Transverse colon (tissue), 4 donors: ENCODE results near the gene MTR. TPM values are rescaled to one million over a fixed set of nuclear protein-coding genes. Genes with fewer than 3 reads are reported as not detected.

ENCODE experiments used
- DNase-seq: peaks from one replicate; pipeline ENCODE4 v3.0.0-alpha.2; 2019
- H3K27ac ChIP-seq, 4 donors: fragments of 200-600 bp; sonication (generic); 2 replicates each; pipeline ENCODE4 v1.5.1; 2016 to 2018; ENCODE audit warnings: inconsistent platforms in 4 of 4
- H3K27me3 ChIP-seq: fragments of 200-600 bp; sonication (generic); 2 replicates; pipeline ENCODE4 v1.5.1; 2017; ENCODE audit warnings: inconsistent platforms
- H3K36me3 ChIP-seq, 4 donors: fragments of 200-600 bp; sonication (generic); 2 replicates each; pipeline ENCODE4 v1.5.1; 2017 to 2019; ENCODE audit warnings: inconsistent platforms in 4 of 4
- H3K4me1 ChIP-seq, 4 donors: fragments of 200-600 bp; sonication (generic); 2 replicates each; pipeline ENCODE4 v1.5.1; 2017 to 2020; ENCODE audit warnings: inconsistent platforms in 4 of 4
- H3K4me3 ChIP-seq, 4 donors: fragments of 200-600 bp; sonication (generic); 1 replicate in 1 of 4; 2 replicates in 3 of 4; pipeline versions ENCODE4 v1.5.1 to v1.6.1; 2017 to 2019; ENCODE audit warnings: inconsistent platforms in 4 of 4
- H3K9me3 ChIP-seq, 2 donors: fragments of 200-600 bp; sonication (generic); 2 replicates each; pipeline ENCODE4 v1.5.1; 2017 to 2019; ENCODE audit warnings: inconsistent platforms in 2 of 2
- EP300 ChIP-seq: sonication (generic); formaldehyde crosslinking; IDR thresholded peaks from one replicate; pipeline ENCODE4 v1.6.1; 2017; ENCODE audit warnings: antibody characterized with exemption, low read depth
- POLR2A ChIP-seq: fragments of 450-650 bp; IDR thresholded peaks from one replicate; pipeline ENCODE4 v1.6.1; 2016; ENCODE audit warnings: antibody characterized with exemption, mild to moderate bottlenecking, moderate library complexity
- POLR2AphosphoS5 ChIP-seq, 3 donors: sonication (generic); formaldehyde crosslinking; IDR thresholded peaks; one replicate each; pipeline ENCODE4 v1.6.1; 2016; ENCODE audit warnings: antibody characterized with exemption in 3 of 3
- WGBS, 2 donors: methylation state at CpG; one replicate each; pipeline ENCODE4 v1.1.5; 2018; ENCODE audit warnings: low coverage in 1 of 2; 5-methylcytosine and 5-hydroxymethylcytosine counted together
- in situ Hi-C, 4 donors: fragments of 200-750 bp; cut with MboI; loops; one replicate each; pipeline versions ENCODE4 v1.15.0 to v1.15.1; 2017; ENCODE audit warnings: low sequenced_read_pairs in 3 of 4, low pct_ligation_motif_present in 1 of 4, low pct_unique_long_range_greater_than_20kb in 1 of 4
- intact Hi-C: fragments of 100-400 bp; cut with DNase I; formaldehyde crosslinking; loops from one replicate; pipeline ENCODE4 v1.15.1; 2023; ENCODE audit warnings: low total_unique reads
- total RNA-seq, 4 donors: library from RNA; depleted of rRNA; stranded (reverse); fragments of >200 nt; gene quantifications; one replicate each; pipeline ENCODE4 v1.1.0, GENCODE V29; 2016
- TF ChIP-seq, protein P1 (sequence below), 5 experiments: fragments of 200-600 bp in 3 of 5; fragments of 450-650 bp in 2 of 5; sonication (generic) in 3 of 5; IDR thresholded peaks; 1 replicate in 2 of 5; 2 replicates in 3 of 5; pipeline ENCODE4 v1.5.1; 2016 to 2017; ENCODE audit warnings: antibody characterized with exemption in 5 of 5, inconsistent platforms in 3 of 5, mild to moderate bottlenecking in 2 of 5, moderate library complexity in 1 of 5

The MTR gene
- total RNA-seq, 4 donors from 2014 or later, result 10.1 to 18.4 (median 12.6) TPM

DNA sequence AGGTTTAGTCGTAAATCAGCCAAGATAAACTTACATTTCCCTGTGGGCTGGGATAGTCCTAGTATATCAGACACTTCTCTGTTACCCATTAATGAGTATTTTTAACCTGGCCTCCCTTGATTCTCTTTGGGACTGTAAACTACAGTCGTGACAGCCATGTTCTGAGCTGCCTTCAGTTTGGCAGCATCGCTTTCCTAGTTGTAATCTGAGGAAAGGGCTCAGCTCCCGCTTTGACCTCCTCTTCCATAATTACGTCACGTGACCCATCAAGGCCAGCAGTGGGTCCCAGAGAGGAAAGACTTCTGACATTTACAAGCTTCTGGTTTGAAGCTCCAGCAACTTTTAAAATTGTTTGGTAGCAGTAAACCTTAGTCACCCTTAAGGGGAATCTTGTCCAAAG, 34.6 kb upstream of the MTR start:
- Histone ChIP-seq H3K36me3 (no peaks in the 10 kb centered on the region), H3K9me3 (no peaks in the 10 kb centered on the region), H3K4me3 (no peak overlapping the region), H3K4me1 (no peaks in the 10 kb centered on the region), H3K27ac (no peak overlapping the region), H3K27me3 (no peaks in the 10 kb centered on the region)
- whole genome bisulfite sequencing, 2 donors, result 78 to 85% methylated on average over 6 of the region's 6 CpGs
- TF ChIP-seq, protein P1, sequence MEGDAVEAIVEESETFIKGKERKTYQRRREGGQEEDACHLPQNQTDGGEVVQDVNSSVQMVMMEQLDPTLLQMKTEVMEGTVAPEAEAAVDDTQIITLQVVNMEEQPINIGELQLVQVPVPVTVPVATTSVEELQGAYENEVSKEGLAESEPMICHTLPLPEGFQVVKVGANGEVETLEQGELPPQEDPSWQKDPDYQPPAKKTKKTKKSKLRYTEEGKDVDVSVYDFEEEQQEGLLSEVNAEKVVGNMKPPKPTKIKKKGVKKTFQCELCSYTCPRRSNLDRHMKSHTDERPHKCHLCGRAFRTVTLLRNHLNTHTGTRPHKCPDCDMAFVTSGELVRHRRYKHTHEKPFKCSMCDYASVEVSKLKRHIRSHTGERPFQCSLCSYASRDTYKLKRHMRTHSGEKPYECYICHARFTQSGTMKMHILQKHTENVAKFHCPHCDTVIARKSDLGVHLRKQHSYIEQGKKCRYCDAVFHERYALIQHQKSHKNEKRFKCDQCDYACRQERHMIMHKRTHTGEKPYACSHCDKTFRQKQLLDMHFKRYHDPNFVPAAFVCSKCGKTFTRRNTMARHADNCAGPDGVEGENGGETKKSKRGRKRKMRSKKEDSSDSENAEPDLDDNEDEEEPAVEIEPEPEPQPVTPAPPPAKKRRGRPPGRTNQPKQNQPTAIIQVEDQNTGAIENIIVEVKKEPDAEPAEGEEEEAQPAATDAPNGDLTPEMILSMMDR (IDR thresholded peaks at IDR 0.05), result no peak
- DNase-seq, result no peak
- in situ Hi-C loops, result loop anchor here in 3 of 4 donors (25.0 kb wide), 2 partner anchors 627 to 802 kb away; no protein-coding TSS in a partner anchor
- intact Hi-C loops, result no loop called here

DNA sequence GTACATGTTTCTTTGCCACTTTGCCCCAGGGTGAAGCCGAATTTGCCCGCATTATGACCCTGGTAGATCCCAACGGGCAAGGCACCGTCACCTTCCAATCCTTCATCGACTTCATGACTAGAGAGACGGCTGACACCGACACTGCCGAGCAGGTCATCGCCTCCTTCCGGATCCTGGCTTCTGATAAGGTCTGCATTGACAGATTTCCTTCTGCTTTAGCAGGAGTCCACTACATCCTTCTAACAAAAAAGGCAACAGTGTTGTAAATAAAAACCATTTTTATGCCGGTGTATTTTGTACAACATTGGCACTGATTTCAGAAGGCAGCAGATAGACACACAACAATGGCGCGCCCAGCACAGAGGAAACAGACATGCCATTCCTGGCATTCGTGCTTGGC, 34.1 kb upstream of the MTR start:
- DNase-seq, result no peak
- Histone ChIP-seq H3K4me1 (no peaks in the 10 kb centered on the region), H3K27me3 (no peaks in the 10 kb centered on the region), H3K4me3 (no peak overlapping the region), H3K36me3 (no peaks in the 10 kb centered on the region), H3K9me3 (no peaks in the 10 kb centered on the region), H3K27ac (no peak overlapping the region)
- in situ Hi-C loops (loop anchor here in 3 of 4 donors (25.0 kb wide), 2 partner anchors 626 to 801 kb away; no protein-coding TSS in a partner anchor), intact Hi-C loops (no loop called here)
- 84 to 94% methylated on average over 3 to 14 of the region's 14 CpGs for WGBS, 2 donors
- TF ChIP-seq POLR2A (no peak), POLR2AphosphoS5 (IDR thresholded peaks at IDR 0.05) (no peak)
- TF ChIP-seq, protein P1 (IDR thresholded peaks at IDR 0.05), result no peak

DNA sequence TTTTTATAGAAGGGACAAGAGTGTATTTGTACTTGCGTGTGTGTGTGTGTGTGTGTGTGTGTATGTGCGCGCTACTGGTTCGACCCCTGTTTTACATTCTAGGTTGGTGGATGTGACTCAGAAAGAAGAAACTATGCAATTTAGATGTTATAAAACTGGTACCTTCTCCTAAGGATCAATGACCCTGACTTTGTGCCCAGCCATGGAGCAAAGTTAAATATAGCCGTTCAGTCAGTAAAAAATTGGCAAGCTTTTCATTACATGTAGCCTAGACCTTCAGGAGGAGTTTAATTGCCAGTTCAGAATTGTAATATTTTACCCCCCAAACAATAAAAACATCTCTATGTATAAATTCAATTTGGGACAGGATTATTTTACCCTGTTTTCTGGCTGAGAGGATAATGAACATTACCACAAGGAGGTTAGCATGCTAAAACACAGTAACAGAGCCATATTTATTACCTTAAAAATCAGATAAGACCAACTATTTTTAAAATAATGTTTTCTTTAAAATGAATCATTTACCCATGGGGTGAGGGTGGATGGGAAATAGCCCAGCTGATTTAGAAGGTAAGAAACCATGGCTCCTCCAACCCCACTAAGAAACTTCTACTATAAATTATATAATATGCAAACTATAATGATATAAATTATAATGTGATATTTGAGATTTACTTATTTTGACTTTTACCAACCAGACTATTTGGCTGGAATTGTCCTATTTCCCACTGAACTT, 33.5 kb upstream of the MTR start:
- in situ Hi-C loops (loop anchor here in 3 of 4 donors (25.0 kb wide), 2 partner anchors 626 to 801 kb away; no protein-coding TSS in a partner anchor), intact Hi-C loops (no loop called here)
- 72 to 87% methylated on average over 5 of the region's 5 CpGs for WGBS, 2 donors
- Histone ChIP-seq H3K9me3 (no peaks in the 10 kb centered on the region), H3K36me3 (no peaks in the 10 kb centered on the region), H3K4me3 (no peak overlapping the region), H3K4me1 (no peaks in the 10 kb centered on the region), H3K27ac (no peak overlapping the region), H3K27me3 (no peaks in the 10 kb centered on the region)
- no peak for DNase-seq
- TF ChIP-seq EP300 (no peak), POLR2A (no peak), POLR2AphosphoS5 (IDR thresholded peaks at IDR 0.05) (no peak)
- TF ChIP-seq, protein P1 (IDR thresholded peaks at IDR 0.05), result no peak

DNA sequence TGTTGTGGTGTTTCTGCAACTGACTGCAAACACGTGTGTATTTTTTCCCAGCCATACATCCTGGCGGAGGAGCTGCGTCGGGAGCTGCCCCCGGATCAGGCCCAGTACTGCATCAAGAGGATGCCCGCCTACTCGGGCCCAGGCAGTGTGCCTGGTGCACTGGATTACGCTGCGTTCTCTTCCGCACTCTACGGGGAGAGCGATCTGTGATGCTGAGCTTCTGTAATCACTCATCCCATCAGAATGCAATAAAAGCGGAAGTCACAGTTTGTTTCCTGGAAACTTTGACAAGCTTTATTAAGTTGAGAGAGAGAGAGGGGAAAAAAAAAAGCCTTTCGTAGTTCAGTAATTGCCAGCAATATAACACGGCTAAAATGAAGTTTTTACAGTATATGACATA, 32.7 kb upstream of the MTR start:
- Histone ChIP-seq H3K27ac (no peak overlapping the region), H3K4me3 (no peak overlapping the region), H3K9me3 (no peaks in the 10 kb centered on the region), H3K4me1 (no peaks in the 10 kb centered on the region), H3K36me3 (no peaks in the 10 kb centered on the region), H3K27me3 (no peaks in the 10 kb centered on the region)
- no peak for TF ChIP-seq POLR2A
- TF ChIP-seq POLR2AphosphoS5 (IDR thresholded peaks at IDR 0.05), result no peak
- TF ChIP-seq, protein P1 (IDR thresholded peaks at IDR 0.05), result no peak
- no peak for TF ChIP-seq EP300
- intact Hi-C loops, result no loop called here
- DNase-seq, result no peak
- 72 to 75% methylated on average over 4 to 15 of the region's 15 CpGs for WGBS, 2 donors
- in situ Hi-C loops, result loop anchor here in 3 of 4 donors (25.0 kb wide), 2 partner anchors 625 to 800 kb away; no protein-coding TSS in a partner anchor
